H9 (cell line): Measurements from ENCODE around the gene CR1L. TPM values are rescaled to one million over a fixed set of nuclear protein-coding genes. Genes with fewer than 3 reads are reported as not detected.

Experiments used
- DNase-seq: peaks from one replicate; pipeline ENCODE4 v3.0.0-alpha.2; 2017
- H2AFZ ChIP-seq: one replicate; pipeline ENCODE4 v1.6.1; 2013; ENCODE audit warnings: mild to moderate bottlenecking, low read length, control low read depth, moderate library complexity
- H2AK5ac ChIP-seq: 2 replicates; pipeline ENCODE4 v1.6.1; 2013; ENCODE audit warnings: low read length, control low read depth, mixed read lengths; ENCODE audit not compliant: insufficient read length
- H2BK120ac ChIP-seq: one replicate; pipeline ENCODE4 v1.6.1; 2013; ENCODE audit warnings: low read depth, mild to moderate bottlenecking, low read length, control low read depth, inconsistent platforms; ENCODE audit not compliant: poor library complexity, severe bottlenecking
- H2BK12ac ChIP-seq: 2 replicates; pipeline ENCODE4 v1.6.1; 2013; ENCODE audit warnings: low read length, control low read depth, mixed read lengths, low read depth; ENCODE audit not compliant: insufficient read length
- H2BK15ac ChIP-seq: 2 replicates; pipeline ENCODE4 v1.6.1; 2013; ENCODE audit warnings: low read depth, low read length, control low read depth
- H2BK20ac ChIP-seq: one replicate; pipeline ENCODE4 v1.6.1; 2013; ENCODE audit warnings: low read depth, mild to moderate bottlenecking, low read length, control low read depth, inconsistent platforms; ENCODE audit not compliant: poor library complexity, severe bottlenecking
- H2BK5ac ChIP-seq: 2 replicates; pipeline ENCODE4 v1.6.1; 2013; ENCODE audit warnings: low read length, control low read depth, mixed read lengths; ENCODE audit not compliant: insufficient read length
- H3K14ac ChIP-seq: 2 replicates; pipeline ENCODE4 v1.6.1; 2013; ENCODE audit warnings: low read length, control low read depth; ENCODE audit not compliant: insufficient read depth
- H3K18ac ChIP-seq: 2 replicates; pipeline ENCODE4 v1.6.1; 2013; ENCODE audit warnings: low read depth, mild to moderate bottlenecking, mixed read lengths, low read length, control low read depth; ENCODE audit not compliant: insufficient read length
- H3K23ac ChIP-seq: 2 replicates; pipeline ENCODE4 v1.6.1; 2013; ENCODE audit warnings: low read length, control low read depth, mixed read lengths, low read depth; ENCODE audit not compliant: insufficient read length
- H3K23me2 ChIP-seq: 2 replicates; pipeline ENCODE4 v1.6.1; 2013; ENCODE audit warnings: low read depth, mild to moderate bottlenecking, mixed read lengths, low read length, control low read depth; ENCODE audit not compliant: insufficient read length, poor library complexity, severe bottlenecking
- H3K27ac ChIP-seq: 2 replicates; pipeline ENCODE4 v1.5.1; 2013; ENCODE audit warnings: low read length, control low read depth, mixed read lengths, low read depth; ENCODE audit not compliant: insufficient read length
- H3K27me3 ChIP-seq: 2 replicates; pipeline ENCODE4 v1.6.1; 2013; ENCODE audit warnings: low read length, control low read depth, inconsistent platforms; ENCODE audit not compliant: insufficient read depth
- H3K4ac ChIP-seq: 2 replicates; pipeline ENCODE4 v1.6.1; 2013; ENCODE audit warnings: low read depth, mild to moderate bottlenecking, control low read depth, inconsistent platforms, low read length, moderate library complexity
- H3K4me1 ChIP-seq: 2 replicates; pipeline ENCODE4 v1.6.1; 2013; ENCODE audit warnings: low read length, control low read depth, inconsistent platforms; ENCODE audit not compliant: insufficient read depth
- H3K4me2 ChIP-seq: 2 replicates; pipeline ENCODE4 v1.6.1; 2013; ENCODE audit warnings: low read length, control low read depth, mixed read lengths; ENCODE audit not compliant: insufficient read length, insufficient read depth
- H3K56ac ChIP-seq: 2 replicates; pipeline ENCODE4 v1.6.1; 2013; ENCODE audit warnings: low read depth, mild to moderate bottlenecking, mixed read lengths, low read length, control low read depth; ENCODE audit not compliant: insufficient read length
- H3K79me1 ChIP-seq: 2 replicates; pipeline ENCODE4 v1.6.1; 2013; ENCODE audit warnings: low read depth, mild to moderate bottlenecking, moderate library complexity, low read length, control low read depth, inconsistent platforms; ENCODE audit not compliant: insufficient read depth, poor library complexity, severe bottlenecking
- H3K79me2 ChIP-seq: 2 replicates; pipeline ENCODE4 v1.6.1; 2013; ENCODE audit warnings: low read length, control low read depth, inconsistent platforms; ENCODE audit not compliant: insufficient read depth
- H3K9ac ChIP-seq: 2 replicates; pipeline ENCODE4 v1.6.1; 2013; ENCODE audit warnings: low read length, control low read depth, mixed read lengths; ENCODE audit not compliant: insufficient read length; ENCODE audit errors: extremely low read depth
- H3K9me3 ChIP-seq: one replicate; pipeline ENCODE4 v1.6.1; 2013; ENCODE audit warnings: low read depth, low read length, inconsistent platforms; ENCODE audit not compliant: control insufficient read depth
- H3T11ph ChIP-seq: one replicate; pipeline ENCODE4 v1.6.1; 2013; ENCODE audit warnings: mild to moderate bottlenecking, low read length, control low read depth, inconsistent platforms
- H4K20me1 ChIP-seq: one replicate; pipeline ENCODE4 v1.6.1; 2013; ENCODE audit not compliant: control insufficient read depth, insufficient read length, insufficient read depth
- H4K5ac ChIP-seq: 2 replicates; pipeline ENCODE4 v1.6.1; 2013; ENCODE audit warnings: low read depth, mild to moderate bottlenecking, mixed read lengths, low read length, control low read depth; ENCODE audit not compliant: insufficient read length
- H4K8ac ChIP-seq: replicated peaks from 2 replicates; pipeline ENCODE4 v1.6.1; 2013; ENCODE audit warnings: low read length, control low read depth, mixed read lengths, low read depth; ENCODE audit not compliant: insufficient read length
- H4K91ac ChIP-seq: 2 replicates; pipeline ENCODE4 v1.6.1; 2013; ENCODE audit warnings: low read depth, mild to moderate bottlenecking, moderate library complexity, mixed read lengths, low read length, control low read depth; ENCODE audit not compliant: insufficient read length
- H3K27ac Mint-ChIP-seq, 3 experiments: 2 replicates in 2 of 3; 3 replicates in 1 of 3; pipeline ENCODE4 v1.8.0; 2020 to 2021; ENCODE audit warnings: mixed read lengths in 3 of 3, mild to moderate bottlenecking in 1 of 3, moderate library complexity in 1 of 3
- H3K27me3 Mint-ChIP-seq: 2 replicates; pipeline ENCODE4 v1.8.0; 2021; ENCODE audit warnings: low read depth, mild to moderate bottlenecking, moderate library complexity, mixed read lengths
- H3K36me3 Mint-ChIP-seq, 3 experiments: 2 replicates in 2 of 3; 3 replicates in 1 of 3; pipeline ENCODE4 v1.8.0; 2020 to 2021; ENCODE audit warnings: low read depth in 3 of 3, mixed read lengths in 3 of 3; ENCODE audit not compliant: insufficient read depth in 1 of 3
- H3K4me1 Mint-ChIP-seq, 2 experiments: 2 replicates each; pipeline ENCODE4 v1.8.0; 2020; ENCODE audit warnings: mixed read lengths in 2 of 2
- H3K4me3 Mint-ChIP-seq, 2 experiments: 2 replicates in 1 of 2; 3 replicates in 1 of 2; pipeline ENCODE4 v1.8.0; 2020 to 2021; ENCODE audit warnings: mild to moderate bottlenecking in 2 of 2, mixed read lengths in 2 of 2, moderate library complexity in 1 of 2
- H3K9me3 Mint-ChIP-seq, 2 experiments: 2 replicates in 1 of 2; 3 replicates in 1 of 2; pipeline ENCODE4 v1.8.0; 2020; ENCODE audit warnings: mild to moderate bottlenecking in 2 of 2, mixed read lengths in 2 of 2, moderate library complexity in 1 of 2
- WGBS: extraction: QIAGEN DNeasy Blood & Tissue Kit; methylation state at CpG from one replicate; pipeline ENCODE4 v1.1.7; 2013; ENCODE audit warnings: missing lambda C conversion rate, low lambda C conversion rate, mixed read lengths; ENCODE audit not compliant: insufficient read length; ENCODE audit errors: extremely low coverage; 5-methylcytosine and 5-hydroxymethylcytosine counted together
- total RNA-seq: library from RNA; stranded (reverse); gene quantifications from 2 replicates; pipeline ENCODE4 v1.2.1, GENCODE V29; 2021
- TF ChIP-seq, protein P1 (sequence below): fragments of 200-600 bp; sonication (generic); conservative IDR thresholded peaks from 3 replicates; pipeline ENCODE4 v1.8.0; 2021; ENCODE audit warnings: antibody characterized with exemption, mild to moderate bottlenecking

The CR1L gene
- total RNA-seq, 1 experiment from 2014 or later = 0.37 TPM

DNA sequence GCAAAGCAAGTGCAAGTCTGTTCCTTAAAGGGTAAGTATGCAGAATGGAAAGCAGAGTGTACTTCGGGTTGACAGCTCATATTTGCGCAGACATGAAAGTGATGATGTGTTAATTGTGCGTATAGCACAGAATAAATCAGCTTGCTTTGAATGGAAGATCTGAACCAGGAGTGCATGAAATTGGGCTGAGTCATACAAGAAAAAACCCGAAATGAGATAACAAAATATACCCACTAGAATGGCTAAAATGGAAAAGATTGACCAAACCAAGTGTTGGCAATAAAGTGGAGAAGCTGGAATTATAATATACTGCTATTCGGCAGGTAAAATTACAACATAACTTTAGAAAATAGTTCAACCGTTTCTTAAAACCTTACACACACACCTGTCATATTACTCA lies 28.5 kb downstream of the CR1L start:
- Histone ChIP-seq H3K4me2 (no peak overlapping the region), H3K27me3 (peaks cover 3% of the 10 kb centered on the region; the same call in 1 of the 2 replicates), H3K4me1 (peaks cover 2% of the 10 kb centered on the region; the same call in 1 of the 2 replicates), H3K9ac (no peak overlapping the region), H4K91ac (no peak overlapping the region), H3K14ac (no peak overlapping the region), H3K23me2 (peaks cover 5% of the 10 kb centered on the region), H2BK120ac (no peak overlapping the region), H3K9me3 (no peaks in the 10 kb centered on the region), H4K5ac (no peak overlapping the region), H4K8ac (no peak overlapping the region), H3K23ac (no peak overlapping the region), H3K4ac (no peak overlapping the region), H4K20me1 (no peaks in the 10 kb centered on the region), H2AFZ (no peak overlapping the region), H3K56ac (no peak overlapping the region), H2BK15ac (no peak overlapping the region), H2BK20ac (no peak overlapping the region), H2AK5ac (no peak overlapping the region), H3K27ac (no peak overlapping the region), H3K18ac (no peak overlapping the region), H3K79me1 (no peaks in the 10 kb centered on the region), H2BK5ac (no peak overlapping the region), H3T11ph (no peak overlapping the region), H3K79me2 (no peaks in the 10 kb centered on the region), H2BK12ac (no peak overlapping the region)
- TF ChIP-seq, protein P1, sequence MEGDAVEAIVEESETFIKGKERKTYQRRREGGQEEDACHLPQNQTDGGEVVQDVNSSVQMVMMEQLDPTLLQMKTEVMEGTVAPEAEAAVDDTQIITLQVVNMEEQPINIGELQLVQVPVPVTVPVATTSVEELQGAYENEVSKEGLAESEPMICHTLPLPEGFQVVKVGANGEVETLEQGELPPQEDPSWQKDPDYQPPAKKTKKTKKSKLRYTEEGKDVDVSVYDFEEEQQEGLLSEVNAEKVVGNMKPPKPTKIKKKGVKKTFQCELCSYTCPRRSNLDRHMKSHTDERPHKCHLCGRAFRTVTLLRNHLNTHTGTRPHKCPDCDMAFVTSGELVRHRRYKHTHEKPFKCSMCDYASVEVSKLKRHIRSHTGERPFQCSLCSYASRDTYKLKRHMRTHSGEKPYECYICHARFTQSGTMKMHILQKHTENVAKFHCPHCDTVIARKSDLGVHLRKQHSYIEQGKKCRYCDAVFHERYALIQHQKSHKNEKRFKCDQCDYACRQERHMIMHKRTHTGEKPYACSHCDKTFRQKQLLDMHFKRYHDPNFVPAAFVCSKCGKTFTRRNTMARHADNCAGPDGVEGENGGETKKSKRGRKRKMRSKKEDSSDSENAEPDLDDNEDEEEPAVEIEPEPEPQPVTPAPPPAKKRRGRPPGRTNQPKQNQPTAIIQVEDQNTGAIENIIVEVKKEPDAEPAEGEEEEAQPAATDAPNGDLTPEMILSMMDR = no peak
- no peak for DNase-seq
- Mint-ChIP-seq H3K4me1 (peaks cover 12 to 16% of the 10 kb centered on the region in 2 experiments), H3K36me3 (peaks cover 0 to 14% (median 3%) of the 10 kb centered on the region in 3 experiments; a peak in 4 of 7 replicates), H3K4me3 (no peak overlapping the region), H3K9me3 (peaks cover 9 to 13% of the 10 kb centered on the region in 2 experiments; a peak in 4 of 5 replicates), H3K27me3 (no peaks in the 10 kb centered on the region; the same call in 1 of the 2 replicates), H3K27ac (no peak overlapping the region)
- no CpG with 5 or more reads among the region's 6 CpGs for WGBS
